NCI-H446 treated with DMSO at 0.1 percent for 48 hours (cell line): ENCODE measurements around the gene POU3F3.

Experiments
- DNase-seq: peaks from one replicate; lab custom pipeline; 2025; lab: John Stamatoyannopoulos, UW

Gene POU3F3

DNA sequence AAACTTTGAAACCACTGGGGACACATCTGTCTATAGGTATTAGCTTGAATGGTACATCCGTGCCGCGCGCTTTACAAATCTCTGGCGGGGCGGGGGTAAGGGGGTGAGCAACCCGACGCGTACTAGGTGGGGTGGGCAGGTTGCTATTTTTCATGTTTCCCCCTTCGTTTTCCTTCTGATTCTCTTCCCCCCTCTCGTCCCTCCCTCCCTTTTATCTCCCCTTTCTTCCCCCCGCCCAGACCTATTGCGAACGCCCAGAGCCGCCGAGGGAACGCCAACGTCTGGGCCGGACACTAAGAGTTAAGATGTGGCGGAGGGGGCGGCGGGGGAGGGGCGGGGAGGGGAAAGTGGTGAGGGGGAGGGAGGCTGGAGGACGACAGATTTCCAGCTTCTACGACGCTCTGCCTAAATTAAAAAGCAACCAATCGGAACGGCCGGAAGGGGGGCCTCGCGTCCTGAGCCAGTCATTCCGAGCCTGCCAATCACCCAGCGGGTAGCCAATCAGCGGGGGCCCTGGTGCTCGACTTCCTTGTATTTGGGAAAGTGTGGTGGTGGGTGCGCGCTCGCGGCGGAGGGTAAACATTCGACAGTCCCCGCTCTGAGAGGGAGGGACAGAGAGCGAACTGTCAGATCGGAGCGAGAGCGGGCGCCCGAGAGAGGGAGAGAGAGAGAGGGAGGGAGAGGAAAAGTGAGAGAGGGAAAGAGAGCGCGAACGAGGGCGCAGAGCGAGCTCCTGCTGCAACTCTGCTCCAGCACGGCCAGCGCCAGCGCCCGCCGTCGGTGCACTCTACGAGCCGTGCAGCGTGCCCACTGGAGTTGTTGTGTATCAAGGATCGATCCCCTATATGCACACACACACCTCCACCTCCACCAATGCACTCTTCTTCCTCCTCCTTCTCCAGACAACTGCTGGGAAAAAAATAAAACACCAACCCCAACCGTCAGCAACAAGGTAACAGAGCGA lies at the start of gene POU3F3:
Gene POU3F3, plus strand, starts transcription at position 582 of the 964 bp plus-strand sequence. CDS start 1,396 bp downstream, outside the sequence.
- peak; percentile 78 for DNase-seq

- no peak for DNase-seq
Observed at GRCh38 chr2:104804148-104804890, 49.6 kb upstream of the POU3F3 start.

DNA sequence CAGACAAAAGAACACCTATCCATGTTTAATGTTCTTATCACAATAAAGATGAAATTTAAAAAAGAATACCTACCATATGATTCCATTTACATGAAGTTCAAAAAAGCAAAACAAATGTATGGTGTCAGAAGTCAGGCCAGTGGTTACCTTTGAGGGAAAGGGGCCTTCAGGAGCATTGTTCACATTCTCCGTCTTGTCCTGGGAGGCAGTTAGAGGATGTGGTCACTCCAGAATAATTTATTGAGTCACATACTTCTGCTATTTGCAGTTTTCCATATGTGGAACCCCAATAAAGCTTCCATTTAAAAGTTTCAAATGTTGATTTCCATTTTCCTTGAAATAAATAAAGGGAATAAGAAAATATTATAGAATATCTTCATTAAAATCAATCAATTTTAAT lies 41.6 kb upstream of the POU3F3 start:
- DNase-seq, result no peak

GRCh38 chr2:104816143-104816542 lies 37.8 kb upstream of the POU3F3 start:
- no peak for DNase-seq

GRCh38 chr2:104818264-104818663 lies 35.7 kb upstream of the POU3F3 start:
- DNase-seq, result no peak

GRCh38 chr2:104820126-104820525 lies 33.8 kb upstream of the POU3F3 start:
- no peak for DNase-seq

DNA sequence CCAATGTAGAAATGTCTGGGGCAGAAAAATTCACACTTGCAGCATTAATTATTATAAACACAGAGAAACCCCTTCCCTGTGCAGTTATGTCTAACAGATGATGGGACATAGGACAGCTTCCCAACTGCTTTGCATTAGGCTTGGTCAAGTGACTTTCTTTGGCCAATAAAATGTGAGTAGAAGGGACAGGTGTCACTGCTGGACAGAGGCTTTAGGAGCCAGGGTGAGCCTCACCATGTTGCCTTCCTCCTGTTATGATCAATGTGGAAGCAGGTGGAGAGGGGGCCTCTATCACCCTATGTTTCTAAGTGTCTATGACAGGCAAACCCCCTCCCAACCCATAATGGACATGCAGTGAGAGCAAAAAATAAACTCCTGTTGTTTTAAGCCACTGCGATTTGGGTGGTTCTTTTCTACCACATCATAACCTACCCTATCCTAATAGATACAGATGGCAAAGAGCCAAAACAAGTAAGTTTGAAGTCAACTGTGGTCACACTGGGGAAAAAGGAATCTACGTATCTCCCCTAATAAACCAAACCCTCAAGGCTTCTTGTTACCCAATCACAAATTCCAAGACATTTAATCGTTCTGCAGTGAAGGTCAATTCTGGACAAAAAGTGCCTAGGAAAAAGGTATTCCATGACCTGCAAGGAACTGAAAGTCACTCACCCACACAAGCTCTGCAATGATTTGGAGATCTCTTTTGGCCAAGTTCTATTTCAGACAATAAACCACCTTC lies 28.6 kb upstream of the POU3F3 start:
- DNase-seq, result no peak

- DNase-seq, result no peak
Observed at GRCh38 chr2:104826016-104826415, 27.9 kb upstream of the POU3F3 start.

DNA sequence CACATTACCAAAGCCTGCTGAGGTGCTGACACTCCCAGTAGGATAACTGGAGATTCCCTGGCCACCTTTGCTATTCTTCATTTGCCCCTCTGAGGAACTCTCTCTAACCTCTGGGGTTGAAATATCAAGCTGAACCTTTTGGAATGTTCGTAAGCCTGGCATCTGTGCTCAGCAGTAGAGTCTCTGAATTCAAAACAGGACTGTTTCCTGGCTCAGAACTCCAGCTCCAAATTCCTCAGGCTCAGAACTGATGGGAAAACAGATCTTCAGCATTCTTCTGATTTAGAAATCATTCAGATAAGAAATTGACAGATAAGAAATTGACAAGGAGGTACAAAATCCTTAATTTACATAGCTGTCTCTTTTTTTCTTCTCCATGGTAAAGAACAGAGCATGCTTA lies 22.2 kb upstream of the POU3F3 start:
- DNase-seq, result no peak

- no peak for DNase-seq
Observed at GRCh38 chr2:104834431-104835153, 19.3 kb upstream of the POU3F3 start.

- no peak for DNase-seq
Observed at GRCh38 chr2:104836265-104836664, 17.6 kb upstream of the POU3F3 start.

DNA sequence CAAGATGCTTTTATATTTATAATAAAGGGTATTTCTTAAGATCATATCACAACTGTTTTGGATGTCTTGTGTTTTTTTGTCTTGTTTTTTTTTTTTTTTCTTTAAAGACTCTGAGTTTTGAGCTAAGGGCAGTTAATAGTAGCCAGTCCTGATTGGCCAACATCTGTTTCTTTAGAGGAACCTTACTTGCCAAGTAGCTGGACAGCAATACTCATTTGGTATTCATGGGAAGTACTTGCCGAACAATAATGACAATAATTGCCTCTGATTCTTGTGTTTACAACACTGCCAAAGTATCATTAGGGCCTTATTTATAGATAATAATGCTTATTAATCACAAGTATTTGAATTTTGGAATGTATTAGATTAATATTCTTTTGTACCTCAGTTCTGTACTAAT lies 17.1 kb upstream of the POU3F3 start:
- no peak for DNase-seq

DNA sequence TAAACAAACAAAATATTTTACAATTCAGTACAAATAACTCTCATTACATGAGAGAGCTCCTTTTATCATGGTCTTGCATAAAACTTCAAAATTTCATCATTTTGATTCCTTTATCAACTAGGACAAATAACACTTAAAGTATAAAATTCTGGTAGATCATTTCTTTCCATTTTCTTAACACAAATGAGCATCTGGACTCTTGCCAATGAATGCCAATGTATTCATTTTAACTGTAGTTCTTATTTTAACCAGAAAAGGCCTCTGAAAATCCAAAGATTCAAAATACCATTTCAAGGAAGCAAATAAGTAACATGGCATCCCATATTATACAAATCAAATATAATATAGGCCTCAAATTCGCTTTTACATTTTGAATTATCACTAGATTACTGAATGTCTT lies 13.8 kb upstream of the POU3F3 start:
- DNase-seq, result no peak

DNA sequence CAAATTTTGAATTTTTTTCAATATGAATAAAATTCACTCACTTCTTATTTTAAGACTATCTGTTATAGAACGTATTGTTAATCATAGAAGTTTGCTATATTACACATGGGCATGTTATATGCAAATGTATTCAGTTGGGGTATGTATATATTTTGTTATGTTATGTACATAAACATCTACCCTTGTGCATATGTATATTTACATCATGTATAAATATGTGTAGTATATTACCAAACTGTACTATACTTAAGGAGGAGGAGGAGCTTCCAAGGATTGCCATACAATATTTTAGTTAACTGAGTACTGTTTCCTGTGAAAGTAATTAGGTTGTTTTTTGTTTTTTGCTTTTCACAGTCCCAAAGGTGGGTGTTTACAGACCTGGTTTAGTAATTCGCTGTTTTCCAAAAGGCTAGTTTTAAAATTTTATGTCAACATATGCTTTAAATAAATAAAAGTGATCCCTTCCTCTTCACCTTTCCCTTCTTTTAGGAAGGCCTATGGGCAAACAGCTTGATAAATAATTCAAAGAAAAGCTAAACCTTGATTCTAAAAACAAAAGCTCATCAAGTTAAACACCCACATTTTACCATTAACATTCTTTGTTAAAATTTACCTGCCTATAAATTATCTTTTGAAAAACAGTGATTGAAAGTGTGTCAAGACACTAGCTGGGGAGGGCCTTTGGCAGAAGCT lies 12.9 kb upstream of the POU3F3 start:
- no peak for DNase-seq

DNA sequence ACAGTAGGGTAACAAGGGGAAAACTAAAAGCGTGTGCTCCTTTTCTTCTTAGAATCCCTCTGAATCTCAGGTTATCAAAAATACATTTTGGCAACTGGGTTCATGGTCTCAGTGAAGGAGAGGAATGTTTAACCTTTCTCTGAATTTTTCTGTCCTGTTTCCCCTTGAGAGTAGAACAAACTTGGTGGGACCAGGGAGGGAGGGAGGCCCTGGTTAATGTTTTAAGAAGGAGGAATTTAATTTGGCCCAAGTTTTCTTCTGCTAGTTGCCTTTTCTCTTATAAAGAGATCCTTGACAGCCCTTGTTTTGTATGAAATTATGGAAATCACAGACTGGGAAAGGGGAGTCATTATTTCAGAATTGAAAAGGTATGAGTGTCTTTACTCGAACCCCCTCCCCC lies 12.2 kb upstream of the POU3F3 start:
- no peak for DNase-seq

GRCh38 chr2:104844807-104845551 lies 8.9 kb upstream of the POU3F3 start:
- DNase-seq, result no peak

DNA sequence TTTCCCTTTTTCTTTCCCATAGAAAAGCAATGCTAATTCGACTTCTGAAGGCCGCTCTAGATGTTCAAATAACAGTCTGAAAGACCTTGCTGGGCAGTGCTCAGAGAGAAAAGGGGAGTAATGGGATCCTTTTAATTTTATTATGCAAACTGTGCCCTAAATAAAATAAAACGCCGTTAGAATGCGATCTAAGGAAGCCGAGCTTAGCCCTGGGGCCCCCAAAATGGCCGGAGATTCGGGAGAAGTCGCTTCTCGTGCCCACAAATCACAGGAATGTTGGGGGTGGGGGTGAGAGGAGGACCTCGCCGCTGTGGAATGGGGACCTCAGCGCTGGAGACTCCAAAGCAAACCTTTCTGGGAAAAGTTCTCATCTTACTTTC lies 8.4 kb upstream of the POU3F3 start:
- no peak for DNase-seq

GRCh38 chr2:104845946-104846785 lies 7.7 kb upstream of the POU3F3 start:
- DNase-seq, result no peak

GRCh38 chr2:104846786-104847585 lies 6.9 kb upstream of the POU3F3 start:
- DNase-seq, result no peak
